G401.6 (cell line): ENCODE data around the gene HTN1.
"Not testable (repeated sequence)": the region's sequence is repeated elsewhere in the genome, so short reads cannot be mapped to it uniquely, and the experiment has no call there.

Source experiments
- FAIRE-seq: peaks from 2 replicates; lab custom pipeline; 2012; peaks lifted over from hg19 to GRCh38; lab: Jason Lieb, UNC

The HTN1 gene

GRCh38 chr4:70050138-70050537 lies at the start of gene HTN1:
TSS of gene HTN1 (plus strand) at chr4:70050438. CDS start at chr4:70053077, 2,639 bp downstream.
- FAIRE-seq: not testable (repeated sequence)

- no peak for FAIRE-seq
Observed at GRCh38 chr4:70000711-70001110, 49.5 kb upstream of the HTN1 start.

- FAIRE-seq: no peak
Observed at GRCh38 chr4:70002507-70002906, 47.7 kb upstream of the HTN1 start.

GRCh38 chr4:70008771-70009170 lies 41.5 kb upstream of the HTN1 start:
- no peak for FAIRE-seq

GRCh38 chr4:70019006-70019405 lies 31.2 kb upstream of the HTN1 start:
- FAIRE-seq: not testable (repeated sequence)

- FAIRE-seq: no peak
Observed at GRCh38 chr4:70023218-70023617, 27.0 kb upstream of the HTN1 start.

GRCh38 chr4:70027011-70027410 lies 23.2 kb upstream of the HTN1 start:
- FAIRE-seq: no peak

GRCh38 chr4:70028159-70028558 lies 22.1 kb upstream of the HTN1 start, which contains the start of gene HTN3:
TSS of gene HTN3 (plus strand) at chr4:70028459. CDS start at chr4:70030741, 2,282 bp downstream.
- FAIRE-seq: not testable (repeated sequence)

- not testable (repeated sequence) for FAIRE-seq
Observed at GRCh38 chr4:70037559-70037958, 12.7 kb upstream of the HTN1 start.

- FAIRE-seq: not testable (repeated sequence)
Observed at GRCh38 chr4:70039928-70040327, 10.3 kb upstream of the HTN1 start.

- FAIRE-seq: no peak
Observed at GRCh38 chr4:70041652-70042286, 8.5 kb upstream of the HTN1 start.

- FAIRE-seq: not testable (repeated sequence)
Observed at GRCh38 chr4:70056534-70056933, 6.3 kb downstream of the HTN1 start.

- no peak for FAIRE-seq
Observed at GRCh38 chr4:70057651-70058050, 7.4 kb downstream of the HTN1 start.

GRCh38 chr4:70059149-70059548 lies 8.9 kb downstream of the HTN1 start:
- FAIRE-seq: no peak

GRCh38 chr4:70062000-70062399 lies 11.8 kb downstream of the HTN1 start:
- no peak for FAIRE-seq

GRCh38 chr4:70080205-70080604 lies 30.0 kb downstream of the HTN1 start:
- no peak for FAIRE-seq

- FAIRE-seq: no peak
Observed at GRCh38 chr4:70099206-70099605, 49.0 kb downstream of the HTN1 start.
